IPS-NIHi7 (cell line): ENCODE measurements around the gene PRKAG3.

Experiments used
- DNase-seq: peaks from one replicate; pipeline ENCODE4 v3.0.0; 2012; ENCODE audit warnings: mixed read lengths; ENCODE audit errors: extremely low spot score

The PRKAG3 gene

GRCh38 chr2:218839888-218840287 lies 8.3 kb upstream of the PRKAG3 start:
- no peak for DNase-seq

- no peak for DNase-seq
Measured at GRCh38 chr2:218839430-218839829, 7.8 kb upstream of the PRKAG3 start.

DNA sequence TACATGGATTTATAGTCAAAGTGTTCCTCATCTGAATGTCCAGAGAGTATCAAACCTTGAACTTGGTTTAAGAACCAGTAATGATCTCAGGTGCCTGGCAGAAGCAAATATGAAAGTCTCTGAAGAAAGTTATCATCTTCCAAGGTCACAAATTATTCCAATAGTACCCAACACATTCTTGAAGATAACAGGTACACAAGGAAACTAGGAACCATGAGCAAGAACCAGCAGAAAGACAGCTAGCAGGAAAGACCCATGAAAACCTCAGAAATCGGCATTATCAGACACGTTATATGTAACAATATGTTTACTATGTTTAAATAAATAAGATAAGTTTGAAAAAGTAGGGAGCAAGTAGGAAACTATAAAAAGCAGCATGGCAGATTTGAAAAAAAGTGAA lies 5.9 kb upstream of the PRKAG3 start:
- no peak for DNase-seq

DNA sequence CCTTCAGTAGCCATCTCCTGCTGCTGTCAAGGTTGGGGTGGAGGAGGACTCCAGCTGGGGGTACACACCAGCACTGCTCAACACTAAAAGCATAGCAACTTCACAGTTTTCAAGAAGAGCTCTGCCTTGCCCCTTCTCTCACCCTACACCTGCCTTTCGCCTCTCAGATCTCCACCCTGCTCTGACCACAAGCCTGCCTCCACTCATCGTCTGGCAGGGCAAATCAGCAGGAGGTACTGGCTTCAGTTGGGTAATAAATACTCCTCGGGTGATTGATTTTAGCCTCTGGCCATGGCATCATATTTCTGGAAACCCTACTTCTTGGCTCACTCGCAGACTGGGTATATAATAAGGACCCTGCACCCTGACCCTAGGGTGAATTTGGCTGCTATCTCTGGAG lies 3.1 kb upstream of the PRKAG3 start:
- no peak for DNase-seq

DNA sequence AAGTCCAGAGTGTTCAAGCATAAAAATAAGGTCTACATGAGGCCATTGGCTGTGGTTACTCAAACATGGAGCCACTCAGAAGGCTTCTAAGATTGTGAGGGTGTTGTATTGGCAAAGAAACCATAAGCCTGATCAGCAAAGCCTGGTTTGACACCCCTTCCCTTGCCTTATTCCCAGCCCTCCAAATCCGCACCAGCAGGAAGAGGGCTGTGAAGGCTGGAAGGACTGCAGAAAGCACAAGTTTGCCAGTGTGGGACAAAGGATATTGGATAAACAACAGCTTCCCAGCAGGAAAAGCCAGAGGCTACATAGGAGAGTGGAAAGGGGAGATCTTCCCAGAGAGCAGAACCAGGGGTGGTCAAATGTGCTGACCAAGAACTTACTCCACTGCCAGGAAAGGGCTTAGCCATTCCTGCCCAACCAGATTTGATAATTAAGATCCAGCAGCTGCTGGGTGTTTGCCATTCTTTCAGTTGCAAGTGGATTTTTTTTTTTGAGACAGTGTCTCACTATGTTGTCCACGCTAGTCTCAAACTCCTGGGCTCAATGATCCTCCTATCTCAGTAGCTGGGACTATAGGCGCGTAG lies 1.5 kb upstream of the PRKAG3 start:
- DNase-seq, result no peak

DNA sequence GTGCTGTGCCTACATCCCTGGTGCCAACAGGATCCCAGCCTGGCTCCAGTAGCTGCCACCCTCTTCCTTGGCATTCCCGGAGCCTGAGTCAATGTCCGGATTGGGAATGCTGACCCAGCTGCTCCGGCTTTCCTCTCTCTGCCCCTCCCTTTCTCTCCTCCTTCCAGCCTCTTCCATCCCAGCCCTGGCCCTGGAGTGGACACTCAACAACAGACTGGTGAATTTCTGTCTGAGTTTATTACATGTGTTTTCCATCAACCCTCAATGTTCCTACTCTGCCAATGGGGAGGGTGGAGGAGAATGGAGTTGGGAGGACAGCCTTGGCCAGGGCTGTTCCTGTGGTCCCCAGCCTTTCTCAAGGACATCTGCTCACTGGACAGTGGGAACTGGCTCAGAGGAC lies 917 bp upstream of the PRKAG3 start:
- no peak for DNase-seq

GRCh38 chr2:218832081-218832480 lies 478 bp upstream of the PRKAG3 start:
- no peak for DNase-seq

DNA sequence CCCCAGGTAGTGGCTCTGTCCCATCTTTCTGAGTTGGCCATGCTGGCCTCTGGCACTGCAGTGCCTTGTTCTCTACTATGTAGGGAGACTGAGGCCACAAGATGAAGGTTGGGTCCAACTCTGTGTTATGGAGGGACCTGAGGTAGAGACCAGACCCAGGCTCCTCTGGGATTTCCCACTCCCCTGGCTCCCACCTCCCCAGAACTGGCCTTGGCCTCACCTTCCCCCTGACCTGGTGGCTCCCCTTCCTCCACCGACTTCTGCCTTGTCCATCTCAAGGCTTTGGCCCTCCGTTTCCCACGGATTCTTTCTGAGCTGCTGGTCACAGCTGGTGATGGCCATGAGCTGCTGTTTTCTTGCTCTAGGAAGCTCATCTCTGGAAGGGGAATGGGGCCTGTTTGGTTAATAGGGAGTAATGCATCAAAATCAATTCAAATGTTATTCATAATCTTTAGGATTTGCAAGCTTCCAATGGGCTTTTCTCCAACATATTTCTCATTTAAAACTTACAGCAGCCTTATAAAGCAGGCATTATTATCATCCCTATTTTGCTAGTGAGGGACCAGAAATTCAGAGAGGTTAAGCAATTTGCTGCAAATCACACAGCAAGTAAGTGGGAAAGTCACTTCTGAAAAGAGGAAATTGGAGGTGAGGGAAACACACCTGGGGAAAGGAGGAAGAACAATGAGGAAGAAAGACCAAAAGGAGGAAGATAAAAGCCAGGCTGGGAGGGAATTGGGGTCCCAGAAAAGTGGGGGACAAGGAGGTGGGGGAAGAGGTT lies 887 bp downstream of the PRKAG3 start:
- DNase-seq, result no peak

GRCh38 chr2:218829868-218830451 lies 1.6 kb downstream of the PRKAG3 start:
- no peak for DNase-seq

DNA sequence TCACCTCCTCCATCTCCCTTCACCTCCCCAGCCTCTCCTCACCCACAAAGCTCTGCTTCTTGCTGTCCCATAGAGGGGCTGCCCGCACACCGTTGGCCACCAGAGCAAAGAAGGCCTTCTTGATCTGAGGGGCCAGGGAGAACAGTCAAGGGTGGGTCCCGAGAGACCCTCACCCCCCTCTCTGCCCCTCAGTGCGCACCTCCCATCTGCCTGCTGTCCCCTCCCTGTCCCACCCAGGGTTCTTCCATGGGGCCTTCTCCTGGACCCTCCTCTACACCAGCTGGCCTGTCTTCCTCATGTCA lies 3.2 kb downstream of the PRKAG3 start:
- no peak for DNase-seq

GRCh38 chr2:218827701-218828476 lies 3.7 kb downstream of the PRKAG3 start:
- no peak for DNase-seq

GRCh38 chr2:218826791-218827190 lies 4.8 kb downstream of the PRKAG3 start:
- no peak for DNase-seq

GRCh38 chr2:218824004-218824403 lies 7.6 kb downstream of the PRKAG3 start:
- DNase-seq, result no peak

- DNase-seq, result no peak
Measured at GRCh38 chr2:218823196-218823855, 8.3 kb downstream of the PRKAG3 start.

DNA sequence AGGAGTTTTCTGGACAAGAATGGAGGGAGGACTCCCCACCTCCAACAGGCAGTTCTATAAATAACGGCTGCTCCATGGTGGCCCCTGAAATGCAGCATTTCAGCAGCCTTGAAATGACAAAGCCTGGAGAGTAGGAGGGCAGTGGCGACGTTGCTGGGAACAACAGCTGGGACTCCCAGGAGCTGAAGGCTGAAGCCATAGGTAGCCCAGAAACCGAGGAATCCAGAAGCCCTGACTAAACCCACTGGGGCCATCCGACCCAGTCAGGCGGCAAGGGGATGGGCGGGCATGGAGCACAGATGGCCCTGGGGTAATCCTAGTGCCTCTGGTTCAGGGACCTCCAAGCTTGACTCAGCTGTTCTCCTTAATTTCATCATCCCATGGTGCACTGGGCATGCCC lies 9.0 kb downstream of the PRKAG3 start:
- DNase-seq, result no peak

DNA sequence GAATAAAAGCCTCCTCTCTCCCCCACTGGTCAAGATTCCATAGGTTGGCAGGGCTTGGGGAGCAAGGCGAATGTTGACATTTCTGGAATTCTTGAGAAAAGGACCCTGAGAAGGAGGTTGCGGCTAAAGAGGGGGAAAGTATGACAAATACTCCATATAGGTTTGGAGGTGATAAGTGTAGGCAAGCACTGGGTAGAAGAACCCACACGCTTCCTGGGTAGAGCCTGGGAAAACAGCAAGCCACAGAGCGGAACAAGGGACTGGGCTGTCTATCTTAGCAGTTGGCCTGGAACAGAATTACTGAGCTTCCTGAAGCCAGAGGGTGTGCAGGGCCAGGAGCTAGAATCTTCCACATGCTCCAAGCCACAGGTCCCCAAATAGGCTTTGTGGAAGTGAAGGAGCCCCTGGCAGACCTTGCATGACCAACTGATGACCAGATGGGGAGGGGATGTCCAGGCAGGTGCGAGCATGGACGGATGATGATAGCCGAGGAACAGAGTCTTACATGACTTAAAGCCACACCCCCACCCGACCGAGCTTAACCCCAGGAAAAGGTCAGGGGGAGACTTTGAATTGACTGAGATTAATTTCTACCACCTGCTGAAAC lies 9.9 kb downstream of the PRKAG3 start:
- no peak for DNase-seq

DNA sequence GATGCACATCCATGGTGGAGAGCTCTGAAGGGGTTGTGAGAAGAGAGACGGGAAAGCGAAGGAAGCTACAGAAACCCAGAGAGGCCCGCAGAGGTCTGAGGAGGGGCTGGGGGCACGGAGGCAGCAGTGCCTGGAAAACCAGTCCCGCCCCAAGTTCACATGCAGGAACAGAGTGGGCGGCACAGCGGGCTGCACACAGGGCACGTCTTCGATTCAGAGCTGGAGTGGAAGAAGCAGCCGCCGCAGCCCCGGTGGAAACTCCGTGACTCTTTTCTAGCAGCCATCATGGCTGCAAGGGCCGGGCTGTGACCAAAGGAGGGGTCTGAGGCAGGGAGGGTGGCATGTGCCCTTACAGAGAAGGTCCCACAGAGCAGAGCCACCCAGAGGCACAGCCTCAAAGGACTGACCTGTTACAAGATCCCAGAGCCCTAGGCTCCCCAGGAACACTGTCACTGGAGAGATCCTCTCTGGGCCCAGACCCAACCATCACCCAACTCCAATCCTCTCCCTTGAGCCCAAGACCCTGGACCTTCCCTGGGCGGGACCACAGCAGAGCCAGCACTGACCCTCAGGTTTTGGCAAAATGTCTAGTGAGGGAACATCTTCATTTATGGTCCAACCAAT lies 10.7 kb downstream of the PRKAG3 start:
- DNase-seq, result no peak

DNA sequence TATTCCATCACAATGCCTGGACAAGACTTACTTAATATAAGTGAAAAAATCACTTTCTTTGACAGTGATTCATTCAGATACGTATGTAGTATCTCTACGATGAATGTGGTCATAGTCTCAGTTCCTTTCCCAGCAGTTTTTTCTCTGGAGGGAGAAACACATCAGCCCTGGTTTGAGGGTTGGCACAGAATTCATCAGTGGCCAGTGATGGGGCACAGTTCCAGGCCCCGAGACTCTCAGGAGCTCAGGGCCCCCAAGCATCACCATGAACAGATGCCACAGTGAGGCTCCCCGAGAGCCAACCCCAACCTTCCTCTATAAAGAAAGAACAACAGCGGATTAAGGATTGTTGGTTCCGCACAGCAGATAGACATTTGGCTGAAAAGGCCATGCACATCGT lies 12.5 kb downstream of the PRKAG3 start:
- no peak for DNase-seq

DNA sequence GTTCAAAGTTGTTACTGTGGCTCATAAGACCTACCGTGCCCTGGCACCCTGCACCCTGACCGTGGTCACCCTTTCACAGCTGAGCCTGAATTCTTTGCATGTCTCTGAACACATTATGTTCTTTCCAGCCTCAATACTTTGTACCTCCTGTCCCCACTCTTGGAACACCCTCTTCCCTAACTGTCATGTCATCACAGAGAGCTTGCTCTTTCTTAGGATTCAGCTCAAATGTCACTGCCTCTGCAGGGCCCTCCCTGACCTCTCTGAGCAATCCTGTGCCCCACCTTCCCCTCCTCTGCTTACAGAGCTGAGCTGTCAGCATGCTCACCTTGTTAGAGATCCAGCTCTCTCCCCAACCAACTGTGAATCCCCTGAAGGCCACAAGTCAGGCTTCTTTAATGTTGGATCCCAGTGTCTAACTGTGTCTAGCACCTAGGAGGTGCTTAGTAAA lies 15.0 kb downstream of the PRKAG3 start:
- DNase-seq, result no peak

GRCh38 chr2:218815649-218816048 lies 16.0 kb downstream of the PRKAG3 start:
- DNase-seq, result no peak

- DNase-seq, result no peak
Measured at GRCh38 chr2:218815244-218815637, 16.4 kb downstream of the PRKAG3 start.
